ENCODE results near the gene PRODH.
"Not testable (repeated sequence)": the region's sequence is repeated elsewhere in the genome, so short reads cannot be mapped to it uniquely, and the experiment has no call there.

Gene PRODH, protein sequence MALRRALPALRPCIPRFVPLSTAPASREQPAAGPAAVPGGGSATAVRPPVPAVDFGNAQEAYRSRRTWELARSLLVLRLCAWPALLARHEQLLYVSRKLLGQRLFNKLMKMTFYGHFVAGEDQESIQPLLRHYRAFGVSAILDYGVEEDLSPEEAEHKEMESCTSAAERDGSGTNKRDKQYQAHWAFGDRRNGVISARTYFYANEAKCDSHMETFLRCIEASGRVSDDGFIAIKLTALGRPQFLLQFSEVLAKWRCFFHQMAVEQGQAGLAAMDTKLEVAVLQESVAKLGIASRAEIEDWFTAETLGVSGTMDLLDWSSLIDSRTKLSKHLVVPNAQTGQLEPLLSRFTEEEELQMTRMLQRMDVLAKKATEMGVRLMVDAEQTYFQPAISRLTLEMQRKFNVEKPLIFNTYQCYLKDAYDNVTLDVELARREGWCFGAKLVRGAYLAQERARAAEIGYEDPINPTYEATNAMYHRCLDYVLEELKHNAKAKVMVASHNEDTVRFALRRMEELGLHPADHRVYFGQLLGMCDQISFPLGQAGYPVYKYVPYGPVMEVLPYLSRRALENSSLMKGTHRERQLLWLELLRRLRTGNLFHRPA

DNA sequence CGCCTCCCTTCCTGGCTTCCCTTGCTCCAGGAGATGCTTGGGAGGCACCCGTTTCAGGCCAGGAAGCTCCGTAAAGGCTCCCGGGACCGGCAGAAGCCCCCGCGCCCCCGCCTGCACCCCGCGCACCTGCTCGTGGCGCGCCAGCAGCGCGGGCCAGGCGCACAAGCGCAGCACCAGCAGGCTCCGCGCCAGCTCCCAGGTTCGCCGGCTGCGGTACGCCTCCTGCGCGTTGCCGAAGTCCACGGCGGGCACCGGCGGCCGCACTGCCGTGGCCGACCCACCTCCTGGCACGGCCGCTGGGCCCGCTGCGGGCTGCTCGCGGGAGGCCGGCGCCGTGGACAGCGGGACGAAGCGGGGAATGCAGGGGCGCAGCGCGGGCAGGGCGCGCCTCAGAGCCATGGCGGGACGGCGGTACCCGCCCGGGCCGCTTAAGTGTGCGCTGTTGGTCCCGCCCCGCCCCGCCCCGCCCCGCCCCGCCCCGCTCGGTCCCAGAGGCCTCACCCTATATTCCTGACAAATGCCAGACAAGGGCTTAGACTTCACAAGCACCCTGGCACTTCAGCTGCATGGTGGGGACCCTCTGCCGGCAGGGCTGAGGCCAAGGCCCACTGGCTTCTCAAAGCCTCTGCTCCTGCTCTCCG lies at the start of gene PRODH:
Gene PRODH, minus strand, starts transcription at position 405 of the 641 bp plus-strand sequence. Its CDS starts 6 bp downstream, at position 399.
- no peak for DNase-seq (ENCODE audit: low read depth in 2 of 2)

DNA sequence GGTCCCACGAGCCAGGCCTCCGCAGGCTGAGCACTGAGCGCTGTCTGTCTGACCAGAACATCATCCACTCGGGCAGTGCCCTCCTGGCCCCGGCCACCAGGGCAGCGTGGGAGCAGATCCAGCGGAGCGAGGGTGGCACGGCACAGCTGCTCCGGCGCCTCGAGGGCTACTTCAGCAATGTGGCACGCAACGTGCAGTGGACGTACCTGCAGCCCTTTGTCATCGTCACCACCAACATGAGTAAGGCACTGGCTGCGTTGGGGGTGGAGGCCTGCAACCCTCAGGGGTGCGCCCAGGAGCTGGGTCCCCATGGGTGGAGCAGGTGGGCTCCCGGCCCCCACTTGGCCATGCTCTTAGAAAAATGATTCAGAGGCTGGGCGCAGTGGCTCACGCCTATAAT lies 49.7 kb upstream of the PRODH start:
- DNase-seq (ENCODE audit: low read depth in 2 of 2): no peak

DNA sequence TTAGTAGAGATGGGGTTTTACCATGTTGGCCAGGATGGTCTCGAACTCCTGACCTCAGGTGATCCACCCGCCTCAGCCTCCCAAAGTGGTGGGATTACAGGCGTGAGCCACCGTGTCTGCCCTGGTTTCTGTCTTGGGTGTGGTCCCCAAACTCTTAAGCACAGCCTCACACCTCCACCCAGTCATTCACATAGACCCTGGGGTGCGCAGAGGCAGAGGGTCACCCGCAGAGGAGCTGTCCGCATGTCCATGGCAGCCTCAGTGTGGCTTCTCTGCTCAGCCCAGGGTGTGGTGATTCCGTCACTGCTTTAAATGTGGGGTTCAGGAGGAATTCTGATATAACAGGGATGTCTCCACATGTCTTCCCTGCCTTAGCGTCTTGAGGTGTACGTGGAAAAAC lies 48.5 kb upstream of the PRODH start:
- no peak for DNase-seq (ENCODE audit: low read depth in 2 of 2)

DNA sequence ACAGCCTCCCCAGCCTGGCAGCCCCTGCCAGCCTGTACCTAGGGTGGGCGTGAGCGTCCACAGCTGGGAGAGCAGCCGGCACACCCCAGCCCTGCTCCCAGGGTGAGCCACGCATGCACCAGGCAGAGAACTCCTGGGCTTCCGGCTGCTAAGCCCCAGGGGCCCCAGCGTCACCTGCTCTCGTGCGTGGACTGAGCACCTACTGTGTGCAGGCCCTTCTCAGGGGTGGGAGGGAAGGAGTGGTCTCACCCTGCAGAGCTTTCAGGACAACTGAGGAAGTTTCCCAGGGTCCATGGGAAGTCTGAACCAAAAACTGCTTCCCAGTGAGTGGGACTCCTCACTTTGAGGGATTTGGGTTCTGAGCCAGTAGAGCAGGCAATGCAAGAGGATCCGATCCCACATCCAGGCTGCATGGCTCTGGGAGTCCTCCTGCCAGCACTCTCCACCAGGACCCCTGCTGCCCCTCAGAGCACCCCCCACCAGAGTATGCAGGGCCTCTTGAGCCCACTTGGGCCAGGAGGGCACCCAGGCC lies 47.1 kb upstream of the PRODH start:
- no peak for DNase-seq (ENCODE audit: low read depth in 2 of 2)

DNA sequence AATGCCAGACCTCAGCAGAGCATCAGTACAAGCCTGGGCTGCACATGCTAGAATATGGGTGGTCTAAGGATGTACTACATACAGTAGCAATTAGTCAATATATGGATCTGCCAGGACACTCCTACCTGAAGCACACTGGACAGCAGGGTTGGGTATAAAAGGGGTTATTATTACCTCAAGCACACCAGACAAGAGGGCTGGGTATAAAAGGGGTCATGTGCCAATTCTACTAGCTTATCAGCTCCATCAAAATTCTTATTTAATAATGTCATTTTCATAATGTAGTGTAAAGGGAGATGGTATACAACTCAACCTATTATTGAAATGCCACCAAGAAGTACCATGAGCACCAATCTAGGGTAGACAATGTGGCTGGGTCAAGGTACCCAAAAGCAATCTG lies 44.7 kb upstream of the PRODH start:
- no peak for DNase-seq (ENCODE audit: low read depth in 2 of 2)

DNA sequence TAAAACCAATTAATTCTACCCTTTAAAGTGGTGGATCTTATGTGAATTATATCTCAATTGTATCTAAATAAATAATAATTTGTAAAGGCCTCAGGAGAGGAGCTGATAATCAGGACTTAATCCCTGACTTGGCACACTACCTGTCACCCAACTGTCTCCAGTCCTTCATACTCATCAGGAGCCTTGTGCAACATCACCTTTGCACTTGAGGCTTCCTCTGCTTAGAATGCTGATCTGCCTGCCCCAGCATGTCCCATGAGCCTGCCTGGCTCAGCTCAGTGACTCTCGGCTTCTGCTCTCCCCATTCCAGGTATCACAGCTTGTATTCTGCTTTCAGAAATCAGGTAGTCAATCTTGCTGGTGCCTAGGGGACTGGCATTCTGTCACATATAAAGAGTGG lies 43.9 kb upstream of the PRODH start:
- no peak for DNase-seq (ENCODE audit: low read depth in 2 of 2)

DNA sequence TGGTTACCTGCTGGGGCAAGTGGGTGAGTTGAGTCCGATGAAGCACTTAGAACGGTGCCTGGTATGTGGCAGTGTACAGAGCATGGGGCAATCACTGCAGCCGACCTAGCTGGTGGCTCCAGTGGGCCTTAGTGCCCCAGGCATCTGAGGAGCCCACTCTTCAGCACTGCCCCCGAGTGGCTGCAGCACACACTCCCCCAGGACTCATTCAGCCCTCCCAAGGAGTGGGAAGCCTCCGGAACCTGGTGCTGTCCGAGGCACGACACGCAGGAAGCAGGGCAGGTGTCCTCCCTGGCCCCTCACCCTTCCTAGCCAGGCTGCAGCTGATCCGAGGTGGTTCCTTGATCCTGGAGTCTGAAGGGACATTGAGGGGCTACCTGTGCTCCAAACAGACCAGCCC lies 42.4 kb upstream of the PRODH start:
- no peak for DNase-seq (ENCODE audit: low read depth in 2 of 2)

DNA sequence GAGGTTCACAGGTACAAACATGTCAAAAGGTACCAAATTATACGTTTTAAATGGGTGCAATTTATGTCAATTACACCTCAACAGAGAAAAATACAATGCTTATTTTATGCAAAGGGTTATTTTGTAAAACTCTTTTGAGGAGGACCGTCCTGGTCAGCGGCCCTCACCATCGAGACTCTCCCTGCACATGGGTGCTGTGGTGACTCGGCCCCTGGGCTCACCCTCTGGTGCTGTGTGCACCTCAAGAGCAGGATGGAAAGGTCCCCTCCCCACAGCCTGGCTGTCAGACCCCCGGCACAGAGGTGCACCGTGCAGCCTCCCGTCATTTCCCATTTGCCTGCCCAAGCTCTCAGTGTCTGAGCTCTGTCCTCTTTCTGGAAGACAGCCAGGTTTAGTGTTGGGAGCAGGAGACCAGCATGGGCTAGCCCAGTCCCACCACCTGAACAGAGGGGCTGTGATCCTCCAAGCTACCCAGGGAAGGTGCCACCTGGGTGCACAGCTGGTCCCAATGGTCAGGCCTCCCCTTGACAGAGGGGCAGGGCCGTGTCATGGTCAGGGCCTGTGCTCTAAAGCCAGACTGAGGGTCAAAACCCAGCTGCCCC lies 41.8 kb upstream of the PRODH start:
- no peak for DNase-seq (ENCODE audit: low read depth in 2 of 2)

DNA sequence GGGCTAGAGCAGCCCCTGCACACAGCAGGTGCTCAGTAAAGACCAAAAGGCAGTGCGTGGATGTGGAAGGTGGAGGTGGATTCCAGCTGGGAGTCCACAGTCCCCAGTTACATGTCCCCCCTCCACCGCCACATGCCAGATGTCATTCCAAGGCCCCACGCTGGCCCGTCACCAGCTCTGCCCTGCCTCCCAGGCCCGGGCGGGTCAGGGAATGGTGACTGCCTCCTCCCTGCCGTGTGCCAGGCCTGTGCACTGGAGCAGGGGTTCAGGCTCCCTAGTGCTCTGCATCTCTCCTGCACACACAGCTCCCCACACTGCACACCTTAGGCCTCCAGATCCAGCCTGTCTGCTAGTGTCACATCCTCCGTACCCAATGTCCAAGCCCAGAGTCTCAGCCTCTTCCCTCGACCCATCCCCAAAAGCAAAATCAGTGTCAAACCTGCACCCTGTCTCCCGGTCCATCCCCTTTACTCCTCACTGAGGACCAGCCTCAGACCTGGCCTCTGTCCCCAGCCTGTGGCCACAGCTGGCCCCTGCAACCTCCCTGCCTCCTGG lies 40.2 kb upstream of the PRODH start:
- no peak for DNase-seq (ENCODE audit: low read depth in 2 of 2)

DNA sequence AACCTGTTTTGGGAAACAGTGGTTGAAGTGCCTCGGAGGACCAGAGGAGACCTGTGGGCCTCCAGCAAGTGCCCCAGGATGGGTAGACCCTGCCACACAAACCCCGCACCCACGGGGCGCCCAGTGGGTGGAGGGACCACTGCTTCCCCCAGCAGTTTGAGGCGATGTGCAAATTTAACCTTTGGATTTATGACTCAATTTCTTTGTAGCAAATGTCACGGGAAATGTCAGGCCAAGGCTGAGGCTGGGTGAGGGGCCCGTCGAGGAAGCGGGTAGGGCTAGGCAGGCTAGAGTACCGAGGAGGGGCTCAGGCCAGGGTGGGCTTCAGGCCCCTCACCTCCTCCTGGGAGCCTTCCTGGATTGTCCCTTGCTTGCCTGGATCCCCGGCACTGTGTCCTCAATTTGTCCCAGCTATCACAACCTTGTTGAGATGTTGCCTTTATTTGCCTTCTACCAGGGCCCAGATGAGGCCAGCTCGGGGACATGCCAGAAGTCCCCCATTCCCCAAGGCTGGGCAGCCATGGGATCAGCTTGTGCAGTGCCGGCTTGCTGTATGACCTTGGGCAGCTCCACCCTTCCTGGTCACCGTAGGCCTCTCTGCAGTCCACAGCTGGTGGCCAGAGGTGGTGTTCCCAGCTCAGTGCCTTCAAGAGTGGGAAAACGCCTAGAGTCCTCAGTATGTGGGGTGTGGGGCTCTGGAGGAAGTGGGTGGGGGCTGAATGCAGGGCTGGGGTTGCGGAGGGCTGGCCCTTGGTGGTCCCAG lies 39.5 kb upstream of the PRODH start:
- no peak for DNase-seq (ENCODE audit: low read depth in 2 of 2)

DNA sequence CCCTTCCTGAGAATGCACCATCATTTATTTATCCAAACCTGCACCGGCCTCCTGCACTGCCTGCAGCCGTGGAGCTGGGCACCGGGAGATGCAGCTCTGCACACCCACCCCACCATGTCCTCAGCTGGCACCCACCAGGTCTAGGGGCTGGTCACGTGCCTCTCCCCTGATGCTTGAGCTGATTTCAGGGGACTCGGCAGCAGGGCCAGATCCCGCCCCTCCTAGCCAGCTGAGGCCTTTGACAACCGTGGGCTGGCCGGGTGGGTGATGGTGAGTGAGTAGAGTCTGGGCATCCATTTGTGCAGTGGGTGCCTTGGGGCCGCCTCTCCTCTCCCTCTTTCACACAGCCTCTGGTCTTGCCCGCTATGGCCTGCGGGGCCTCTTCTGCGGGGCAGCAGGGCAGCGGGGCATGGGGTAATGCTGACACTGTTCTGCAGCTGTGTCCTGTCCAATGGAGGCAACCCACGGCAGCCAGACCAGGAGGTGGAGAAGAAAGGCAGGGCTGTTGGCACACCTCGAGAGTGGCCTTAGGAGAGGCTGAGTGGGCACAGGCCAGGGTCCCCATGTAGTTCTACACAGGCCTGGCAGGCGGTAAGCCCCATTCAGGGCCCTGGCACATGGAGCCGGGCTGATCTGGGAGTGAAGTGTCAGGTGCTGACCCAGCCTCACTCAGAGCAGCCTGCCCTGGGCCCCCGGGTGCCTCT lies 38.5 kb upstream of the PRODH start:
- DNase-seq (ENCODE audit: low read depth in 2 of 2): no peak

DNA sequence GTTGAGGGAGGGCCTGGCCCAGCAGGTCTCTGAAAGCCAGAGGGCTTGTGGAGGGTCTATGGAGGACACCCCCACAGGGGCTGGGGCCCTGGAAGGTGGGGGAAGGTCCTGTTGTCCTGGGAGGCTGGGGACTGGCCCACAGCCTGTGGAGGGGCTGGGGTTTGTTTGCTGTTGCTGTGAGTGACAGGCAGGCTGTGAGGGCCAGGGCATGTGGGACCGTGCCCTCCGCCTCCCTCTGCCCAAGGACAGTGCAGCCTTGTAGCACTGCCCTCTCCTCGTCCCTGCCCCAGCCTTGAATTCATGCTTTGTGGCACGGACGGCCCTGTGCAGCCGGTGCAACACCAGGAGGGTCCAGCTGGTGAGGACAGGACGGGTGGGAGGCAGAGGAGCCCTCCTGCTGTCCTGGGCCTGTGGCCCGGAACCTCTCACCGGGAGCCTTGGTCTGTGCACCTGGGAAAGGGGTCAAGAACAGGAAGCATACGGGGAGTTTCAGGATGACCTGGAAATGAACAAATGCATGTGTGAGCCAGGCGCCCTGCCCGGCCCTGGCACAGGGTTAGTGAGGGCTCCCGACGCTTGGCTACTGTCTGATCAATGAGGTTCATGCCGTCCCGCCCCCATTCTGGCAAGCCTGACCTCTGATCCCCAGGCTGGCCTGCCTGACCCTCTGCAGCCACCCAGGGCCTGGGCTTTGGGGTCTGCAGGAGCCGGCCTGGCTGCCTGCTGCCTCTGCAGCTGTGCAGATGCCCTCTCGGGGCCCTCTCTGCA lies 37.4 kb upstream of the PRODH start:
- DNase-seq (ENCODE audit: low read depth in 2 of 2): no peak

DNA sequence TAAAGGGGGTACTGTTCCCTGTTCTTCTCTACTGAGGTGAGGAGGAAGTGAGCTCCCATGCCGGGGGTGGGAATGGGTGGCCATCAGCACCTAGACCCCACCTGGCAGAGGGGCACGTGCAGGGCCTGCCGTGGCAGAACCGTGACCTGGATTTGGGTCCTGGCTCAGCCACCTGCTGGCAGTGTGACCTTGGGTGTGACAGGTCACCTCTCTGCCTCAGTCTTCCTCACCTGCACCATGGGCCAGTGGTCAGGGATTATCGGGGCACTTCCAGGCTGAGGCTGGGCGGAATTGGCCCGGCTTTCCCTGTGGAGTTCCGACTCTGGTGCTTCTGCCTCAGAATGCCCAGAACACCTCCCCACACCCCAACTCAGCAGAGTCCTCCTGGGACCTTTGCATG lies 36.5 kb upstream of the PRODH start:
- not testable (repeated sequence) for DNase-seq (ENCODE audit: low read depth in 2 of 2)

DNA sequence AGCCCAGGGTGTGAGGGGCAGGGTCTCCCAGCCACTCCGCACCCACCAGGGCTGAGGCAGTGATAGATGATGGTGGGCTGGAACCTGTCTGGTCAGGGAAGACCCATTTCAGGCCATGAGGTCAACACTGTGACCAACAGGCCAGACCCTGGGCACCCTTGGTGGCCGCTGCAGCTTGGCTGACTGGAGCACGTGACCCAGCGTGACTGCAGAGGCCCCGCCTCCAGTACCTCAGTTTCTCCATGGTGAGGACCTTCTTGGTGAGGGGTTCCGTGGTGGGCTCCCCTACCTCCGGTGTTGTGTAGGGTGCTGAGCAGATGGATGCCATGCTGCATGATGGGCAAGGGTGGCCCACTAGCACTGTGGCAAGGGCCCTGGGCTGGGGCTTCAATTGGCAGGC lies 35.9 kb upstream of the PRODH start:
- not testable (repeated sequence) for DNase-seq (ENCODE audit: low read depth in 2 of 2)

DNA sequence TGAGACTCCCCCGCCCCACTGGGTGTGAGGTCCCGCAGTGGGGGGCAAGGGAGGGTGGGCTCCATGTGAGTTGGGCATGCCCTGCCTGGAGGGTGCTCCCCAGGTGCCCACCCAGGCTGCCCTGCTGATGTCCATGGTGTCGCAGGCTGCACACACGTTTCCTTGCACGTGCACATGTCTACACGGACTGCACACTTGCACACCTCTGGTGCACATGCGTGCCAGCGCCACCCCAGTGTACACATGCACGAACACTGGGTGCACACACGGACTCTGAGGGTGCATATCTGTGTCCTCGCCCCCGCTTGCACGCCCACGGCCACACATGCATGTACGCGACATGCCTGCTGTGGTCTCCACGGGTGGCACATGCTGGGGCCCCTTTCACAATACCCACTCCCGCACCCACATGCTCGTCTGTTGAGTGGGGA lies 35.2 kb upstream of the PRODH start:
- no peak for DNase-seq (ENCODE audit: low read depth in 2 of 2)

DNA sequence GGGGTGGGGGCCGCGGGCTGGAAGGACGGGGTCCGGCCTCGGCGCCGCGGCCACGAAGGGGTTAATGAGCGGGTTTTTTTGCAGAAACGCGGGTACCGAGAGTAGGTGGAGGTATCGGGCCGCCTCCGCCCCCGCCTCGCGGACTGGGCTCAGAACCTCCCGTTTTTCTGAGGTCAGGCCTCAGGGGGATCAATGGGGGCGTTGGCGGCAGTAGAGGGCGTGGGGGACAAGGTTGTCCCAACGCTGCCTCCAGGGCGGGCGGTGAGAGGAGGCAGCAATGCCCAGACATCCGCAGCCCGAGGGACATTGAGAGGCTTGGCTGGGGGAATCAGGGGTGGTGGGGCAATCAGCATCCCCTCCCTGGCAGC lies 34.8 kb upstream of the PRODH start:
- no peak for DNase-seq (ENCODE audit: low read depth in 2 of 2)

DNA sequence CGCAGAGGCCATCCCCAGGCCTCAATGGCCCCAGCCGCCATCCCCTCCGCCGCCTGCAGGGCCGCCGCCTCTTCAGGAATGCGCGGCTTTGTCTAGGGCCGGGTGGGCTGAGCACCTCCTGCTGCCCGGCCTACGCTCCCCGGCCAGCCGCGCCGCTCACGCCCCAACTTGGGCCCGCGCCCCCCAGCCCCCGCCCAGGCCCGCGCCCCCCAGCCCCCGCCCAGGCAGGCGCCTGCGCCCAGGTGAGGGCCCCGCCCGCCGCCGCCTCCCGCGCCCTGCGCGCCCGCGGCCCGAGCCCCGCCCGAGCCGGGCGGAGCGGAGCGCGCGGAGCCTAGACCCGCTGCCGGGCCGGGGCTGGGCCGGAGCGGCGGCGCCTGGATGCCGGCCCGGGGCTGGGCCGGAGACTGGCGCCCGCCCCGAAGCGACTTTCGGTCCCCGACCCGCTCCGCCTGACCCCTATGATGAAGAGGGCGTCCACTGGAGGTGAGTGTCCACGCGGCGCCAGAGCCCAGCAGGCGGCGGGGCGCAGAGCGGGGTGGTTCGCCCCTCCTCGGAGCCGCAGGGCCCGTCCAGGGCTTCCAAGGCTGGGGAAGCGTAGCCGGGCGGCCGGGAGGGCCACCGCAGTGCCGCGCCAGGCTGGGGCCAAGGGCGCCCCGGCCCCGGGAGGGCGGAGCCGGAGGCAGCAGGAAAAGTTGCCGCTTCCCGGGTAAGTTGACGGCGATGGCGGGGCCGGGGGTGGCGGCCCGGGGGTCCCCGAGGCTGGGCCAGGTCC lies 34.3 kb upstream of the PRODH start:
- DNase-seq (ENCODE audit: low read depth in 2 of 2): no peak

DNA sequence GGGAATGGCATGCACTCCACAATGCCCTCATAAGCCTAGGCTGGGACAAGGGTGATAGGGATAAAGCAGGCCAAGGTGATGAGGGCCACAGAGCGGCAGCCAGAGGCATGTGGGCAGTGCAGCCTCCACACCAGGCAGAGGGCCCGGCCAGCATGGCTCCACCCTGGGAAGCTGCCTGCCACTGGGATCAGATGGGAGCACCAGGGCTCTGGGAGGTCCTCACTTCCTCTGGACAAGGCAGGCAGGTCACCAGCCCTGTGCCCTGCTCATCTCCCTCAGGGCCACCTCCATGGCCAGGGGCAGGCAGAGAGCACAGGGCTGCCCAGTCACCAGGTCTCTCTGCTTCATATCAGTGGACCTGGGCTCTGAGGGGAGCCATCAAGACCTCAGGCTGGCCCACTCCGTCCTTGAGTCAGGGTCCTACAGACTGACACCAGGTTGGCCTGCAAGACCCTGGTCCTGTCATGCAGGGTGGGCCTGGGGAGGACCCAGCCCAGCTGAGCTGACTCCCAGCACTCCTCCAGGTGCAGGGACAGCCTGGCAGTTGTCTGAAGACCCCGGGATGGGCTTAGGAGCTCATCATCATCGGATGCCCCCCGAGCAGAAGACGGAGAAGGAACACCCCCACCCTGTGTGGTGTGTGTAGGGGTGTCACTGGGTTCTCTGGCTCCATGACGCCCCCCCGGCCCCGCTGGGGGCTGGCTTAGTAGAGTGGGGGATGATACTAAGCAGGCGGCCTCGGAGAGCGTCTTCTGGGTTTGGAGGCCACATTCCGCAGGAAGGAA lies 33.3 kb upstream of the PRODH start:
- DNase-seq (ENCODE audit: low read depth in 2 of 2): not testable (repeated sequence)

All from stimulated activated CD4-positive, alpha-beta T cell treated with anti-CD3 and anti-CD28 coated beads, Interleukin-1b, Interleukin-23, amount 100 ng/mL, for 1 hour (primary cell).